SK-N-SH treated with all-trans-retinoic acid at 6 μM for 48 hours (cell line): ENCODE data around the gene DNAAF5.

Source experiments
- ATAC-seq: fragments of 200-7000 bp; cut with Tn5 transposase; 3 replicates; pipeline ENCODE4 v1.9.1; 2020; ENCODE audit warnings: mild to moderate bottlenecking, moderate library complexity
- ARNTL ChIP-seq: fragments of 450-650 bp; formaldehyde crosslinking; IDR thresholded peaks from 2 replicates; pipeline ENCODE4 v1.5.0; 2020; ENCODE audit warnings: low read depth, mild to moderate bottlenecking, moderate library complexity, borderline replicate concordance
- BACH2 ChIP-seq: fragments of 250-450 bp; sonication (Bioruptor Pico); IDR thresholded peaks from 2 replicates; pipeline ENCODE4 v1.9.0; 2021; ENCODE audit warnings: mild to moderate bottlenecking, borderline replicate concordance
- CREB5 ChIP-seq: fragments of 250-450 bp; sonication (Bioruptor Pico); IDR thresholded peaks from 2 replicates; pipeline ENCODE4 v1.5.1; 2020; ENCODE audit warnings: low read depth, mild to moderate bottlenecking, moderate library complexity
- CSDC2 ChIP-seq: fragments of 250-450 bp; sonication (Bioruptor Pico); IDR thresholded peaks from 2 replicates; pipeline ENCODE4 v1.5.0; 2020; ENCODE audit warnings: mild to moderate bottlenecking, moderate library complexity
- CSRNP3 ChIP-seq: fragments of 250-450 bp; sonication (Bioruptor Pico); IDR thresholded peaks from 2 replicates; pipeline ENCODE4 v1.5.1; 2021; ENCODE audit warnings: mild to moderate bottlenecking, moderate library complexity
- ESRRG ChIP-seq: fragments of 250-450 bp; sonication (Bioruptor Pico); IDR thresholded peaks from 2 replicates; pipeline ENCODE4 v1.6.1; 2021; ENCODE audit warnings: mild to moderate bottlenecking
- GLIS3 ChIP-seq: fragments of 250-450 bp; sonication (Bioruptor Pico); IDR thresholded peaks from 2 replicates; pipeline ENCODE4 v1.5.0; 2020; ENCODE audit warnings: mild to moderate bottlenecking, moderate library complexity
- ISL1 ChIP-seq: fragments of 250-450 bp; sonication (Bioruptor Pico); IDR thresholded peaks from 2 replicates; pipeline ENCODE4 v2.1.2; 2022; ENCODE audit warnings: mild to moderate bottlenecking, moderate library complexity
- OSR1 ChIP-seq: fragments of 250-450 bp; sonication (Bioruptor Pico); IDR thresholded peaks from 2 replicates; pipeline ENCODE4 v1.8.0; 2022; ENCODE audit warnings: moderate library complexity, mild to moderate bottlenecking, inconsistent platforms
- PATZ1 ChIP-seq: fragments of 250-450 bp; sonication (Bioruptor Pico); IDR thresholded peaks from 2 replicates; pipeline ENCODE4 v1.8.0; 2020; ENCODE audit warnings: mild to moderate bottlenecking, moderate library complexity, borderline replicate concordance
- POU6F1 ChIP-seq: fragments of 250-450 bp; sonication (Bioruptor Pico); IDR thresholded peaks from 2 replicates; pipeline ENCODE4 v1.8.0; 2021; ENCODE audit warnings: low read depth, mild to moderate bottlenecking, moderate library complexity, borderline replicate concordance
- PPARA ChIP-seq: fragments of 250-450 bp; sonication (Bioruptor Pico); IDR thresholded peaks from 2 replicates; pipeline ENCODE4 v1.5.0; 2020; ENCODE audit warnings: mild to moderate bottlenecking, borderline replicate concordance
- RARB ChIP-seq: fragments of 250-450 bp; sonication (Bioruptor Pico); IDR thresholded peaks from 2 replicates; pipeline ENCODE4 v1.8.0; 2021; ENCODE audit warnings: mild to moderate bottlenecking, moderate library complexity
- TCF4 ChIP-seq: fragments of 250-450 bp; sonication (Bioruptor Pico); IDR thresholded peaks from 2 replicates; pipeline ENCODE4 v1.8.0; 2021; ENCODE audit warnings: mild to moderate bottlenecking, moderate library complexity, borderline replicate concordance
- TOX ChIP-seq: fragments of 250-450 bp; sonication (Bioruptor Pico); IDR thresholded peaks from 2 replicates; pipeline ENCODE4 v1.8.0; 2021; ENCODE audit warnings: mild to moderate bottlenecking, moderate library complexity, borderline replicate concordance
- TSHZ2 ChIP-seq: fragments of 250-450 bp; sonication (Bioruptor Pico); IDR thresholded peaks from 2 replicates; pipeline ENCODE4 v1.5.0; 2020; ENCODE audit warnings: mild to moderate bottlenecking, moderate library complexity
- ZFP3 ChIP-seq: fragments of 250-450 bp; sonication (Bioruptor Pico); IDR thresholded peaks from 2 replicates; pipeline ENCODE4 v1.5.0; 2020; ENCODE audit warnings: mild to moderate bottlenecking, moderate library complexity
- ZNF565 ChIP-seq: fragments of 450-650 bp; formaldehyde crosslinking; conservative IDR thresholded peaks from 2 replicates; pipeline ENCODE4 v1.5.0; 2020; ENCODE audit warnings: low read depth, mild to moderate bottlenecking, moderate library complexity
- ZNF70 ChIP-seq: fragments of 450-650 bp; formaldehyde crosslinking; IDR thresholded peaks from 2 replicates; pipeline ENCODE4 v1.5.0; 2020; ENCODE audit warnings: mild to moderate bottlenecking, moderate library complexity
- ZNF8 ChIP-seq: fragments of 450-650 bp; formaldehyde crosslinking; IDR thresholded peaks from 2 replicates; pipeline ENCODE4 v1.5.0; 2020; ENCODE audit warnings: mild to moderate bottlenecking, moderate library complexity

Gene DNAAF5

GRCh38 chr7:680411-681127, 45.9 kb upstream of the DNAAF5 start:
- TF ChIP-seq ZNF70 (CRISPR knock-in tag): no peak
- no peak for TF ChIP-seq ZFP3
- no peak for TF ChIP-seq ESRRG
- TF ChIP-seq ZNF8 (CRISPR knock-in tag): no peak
- no peak for TF ChIP-seq ISL1 (CRISPR knock-in tag)
- no peak for TF ChIP-seq PATZ1 (CRISPR knock-in tag)
- TF ChIP-seq CSDC2 (CRISPR knock-in tag): no peak
- no peak for TF ChIP-seq OSR1 (CRISPR knock-in tag)
- ATAC-seq: no peak

GRCh38 chr7:681551-682307, 44.8 kb upstream of the DNAAF5 start:
- no peak for ATAC-seq
- no peak for TF ChIP-seq PATZ1 (CRISPR knock-in tag)
- no peak for TF ChIP-seq ESRRG
- TF ChIP-seq, all 23 proteins: peak for 0

GRCh38 chr7:682810-683209, 43.7 kb upstream of the DNAAF5 start:
- no peak for ATAC-seq
- TF ChIP-seq ISL1 (CRISPR knock-in tag) (no peak), ZFP3 (no peak), TCF4 (CRISPR knock-in tag) (no peak), RARB (CRISPR knock-in tag) (no peak), ZNF70 (CRISPR knock-in tag) (no peak), GLIS3 (CRISPR knock-in tag) (no peak), ZNF565 (no peak), TSHZ2 (CRISPR knock-in tag) (no peak), ARNTL (CRISPR knock-in tag) (no peak)

- ATAC-seq: no peak
- TF ChIP-seq PATZ1 (CRISPR knock-in tag): no peak
- no peak for TF ChIP-seq ZNF565
- TF ChIP-seq ESRRG: no peak
- TF ChIP-seq CREB5: no peak
- no peak for TF ChIP-seq OSR1 (CRISPR knock-in tag)
- TF ChIP-seq BACH2: no peak
- TF ChIP-seq ISL1 (CRISPR knock-in tag): no peak
- no peak for TF ChIP-seq POU6F1 (CRISPR knock-in tag)
- TF ChIP-seq PPARA: no peak
- TF ChIP-seq TOX (CRISPR knock-in tag): no peak
- TF ChIP-seq CSRNP3: no peak
- TF ChIP-seq GLIS3 (CRISPR knock-in tag): no peak
- TF ChIP-seq TCF4 (CRISPR knock-in tag): no peak
- no peak for TF ChIP-seq RARB (CRISPR knock-in tag)
Measured at GRCh38 chr7:683526-684205, 42.8 kb upstream of the DNAAF5 start.
